NCI-H2196 treated with DMSO at 0.1 percent for 48 hours (cell line): ENCODE results near the gene ZFP92.

Experiments used
- DNase-seq: peaks from one replicate; lab custom pipeline; 2025; ENCODE audit not compliant: unreplicated experiment; lab: John Stamatoyannopoulos, UW

ZFP92 gene

GRCh38 chrX:153438532-153438931 lies 27.3 kb downstream of the ZFP92 start:
- no peak for DNase-seq

- no peak for DNase-seq
Observed at GRCh38 chrX:153439977-153440376, 28.7 kb downstream of the ZFP92 start.

GRCh38 chrX:153440556-153441135 lies 29.4 kb downstream of the ZFP92 start:
- no peak for DNase-seq

- no peak for DNase-seq
Observed at GRCh38 chrX:153441296-153441695, 30.0 kb downstream of the ZFP92 start.

- DNase-seq = no peak
Observed at GRCh38 chrX:153441981-153442380, 30.7 kb downstream of the ZFP92 start.

- DNase-seq = no peak
Observed at GRCh38 chrX:153442463-153442862, 31.2 kb downstream of the ZFP92 start.

GRCh38 chrX:153443476-153444332 lies 32.4 kb downstream of the ZFP92 start:
- DNase-seq = no peak

- DNase-seq = no peak
Observed at GRCh38 chrX:153444333-153445011, 33.2 kb downstream of the ZFP92 start.

- DNase-seq = no peak
Observed at GRCh38 chrX:153445106-153445855, 34.0 kb downstream of the ZFP92 start.

- no peak for DNase-seq
Observed at GRCh38 chrX:153445856-153446635, 34.8 kb downstream of the ZFP92 start, which contains the start of gene TREX2. Gene TREX2, minus strand, starts transcription at chrX:153446056. Its CDS starts 626 bp downstream, at chrX:153445430.

- no peak for DNase-seq
Observed at GRCh38 chrX:153446636-153446936, 35.3 kb downstream of the ZFP92 start.

GRCh38 chrX:153446950-153447580 lies 35.8 kb downstream of the ZFP92 start:
- no peak for DNase-seq

GRCh38 chrX:153447581-153447960 lies 36.3 kb downstream of the ZFP92 start:
- no peak for DNase-seq

GRCh38 chrX:153448556-153449367 lies 37.5 kb downstream of the ZFP92 start:
- no peak for DNase-seq

- DNase-seq = no peak
Observed at GRCh38 chrX:153449368-153450113, 38.3 kb downstream of the ZFP92 start.

- DNase-seq = no peak
Observed at GRCh38 chrX:153450114-153450948, 39.1 kb downstream of the ZFP92 start.

- no peak for DNase-seq
Observed at GRCh38 chrX:153450949-153451277, 39.6 kb downstream of the ZFP92 start.
